Vagina (tissue), 2 donors: ENCODE measurements around the gene SIGLEC7.
A peak's percentile ranks its signal among the peaks of the same experiment; 100 is the strongest.

Source experiments
- CTCF ChIP-seq, 3 experiments: fragments of 450-650 bp in 2 of 3; fragments of 200-600 bp in 1 of 3; sonication (generic) in 1 of 3; IDR thresholded peaks; one replicate each; pipeline ENCODE4 v1.5.1; 2017 to 2019; ENCODE audit warnings: antibody characterized with exemption in 3 of 3, mild to moderate bottlenecking in 2 of 3, moderate library complexity in 2 of 3
- POLR2A ChIP-seq, 2 donors: fragments of 450-650 bp; IDR thresholded peaks; one replicate each; pipeline ENCODE4 v1.6.1; 2017; ENCODE audit warnings: antibody characterized with exemption in 2 of 2, mild to moderate bottlenecking in 2 of 2, moderate library complexity in 2 of 2
- POLR2AphosphoS5 ChIP-seq, 2 donors: sonication (generic); formaldehyde crosslinking; IDR thresholded peaks; one replicate each; pipeline ENCODE4 v1.9.0; 2017; ENCODE audit warnings: antibody characterized with exemption in 2 of 2, mild to moderate bottlenecking in 2 of 2, low read depth in 1 of 2; ENCODE audit not compliant: insufficient read depth in 1 of 2

GRCh38 chr19:51093510-51094345 is 48.4 kb upstream of the SIGLEC7 start:
- TF ChIP-seq CTCF (IDR thresholded peaks at IDR 0.05): no peak
- TF ChIP-seq POLR2AphosphoS5 (IDR thresholded peaks at IDR 0.05; ENCODE audit: insufficient read depth in 1 of 2, low read depth in 1 of 2): peak in 1 of 2 donors; percentile 10
- TF ChIP-seq POLR2A (IDR thresholded peaks at IDR 0.05): no peak
